HG03354 (cell line): Measurements from ENCODE around the gene SLC9A4.

Source experiments
- ATAC-seq: cut with Tn5 transposase; IDR thresholded peaks from one replicate; pipeline ENCODE4 v1.9.1; 2021; ENCODE audit warnings: mild to moderate bottlenecking; ENCODE audit not compliant: unreplicated experiment, poor library complexity, severe bottlenecking

Gene SLC9A4

GRCh38 chr2:102473020-102473419, at the start of gene SLC9A4:
Gene SLC9A4, plus strand, starts transcription at chr2:102473226. Its CDS starts 534 bp downstream, at chr2:102473760.
- peak; percentile 84 for ATAC-seq

- ATAC-seq, result no peak
Observed at GRCh38 chr2:102423368-102423767, 49.7 kb upstream of the SLC9A4 start.

- peak; percentile 94 for ATAC-seq
Observed at GRCh38 chr2:102424754-102425153, 48.3 kb upstream of the SLC9A4 start.

GRCh38 chr2:102425441-102426132, 47.4 kb upstream of the SLC9A4 start:
- no peak for ATAC-seq

GRCh38 chr2:102427249-102427648, 45.8 kb upstream of the SLC9A4 start:
- ATAC-seq, result no peak

- ATAC-seq, result no peak
Observed at GRCh38 chr2:102428573-102428972, 44.5 kb upstream of the SLC9A4 start.

GRCh38 chr2:102432386-102432785, 40.6 kb upstream of the SLC9A4 start:
- no peak for ATAC-seq

- ATAC-seq, result no peak
Observed at GRCh38 chr2:102433973-102434654, 38.9 kb upstream of the SLC9A4 start.

GRCh38 chr2:102434655-102435381, 38.2 kb upstream of the SLC9A4 start:
- peak; percentile 75 for ATAC-seq

- ATAC-seq, result no peak
Observed at GRCh38 chr2:102435741-102436140, 37.3 kb upstream of the SLC9A4 start.

GRCh38 chr2:102436323-102436722, 36.7 kb upstream of the SLC9A4 start:
- ATAC-seq, result no peak

GRCh38 chr2:102437122-102437521, 35.9 kb upstream of the SLC9A4 start:
- ATAC-seq, result no peak

GRCh38 chr2:102438111-102438510, 34.9 kb upstream of the SLC9A4 start:
- ATAC-seq, result no peak

GRCh38 chr2:102438578-102438977, 34.4 kb upstream of the SLC9A4 start:
- ATAC-seq, result no peak

GRCh38 chr2:102439065-102439695, 33.8 kb upstream of the SLC9A4 start:
- no peak for ATAC-seq

GRCh38 chr2:102442967-102443828, 29.8 kb upstream of the SLC9A4 start:
- ATAC-seq, result no peak

GRCh38 chr2:102444233-102444632, 28.8 kb upstream of the SLC9A4 start:
- ATAC-seq, result no peak

- no peak for ATAC-seq
Observed at GRCh38 chr2:102446936-102447335, 26.1 kb upstream of the SLC9A4 start.

GRCh38 chr2:102449370-102449974, 23.6 kb upstream of the SLC9A4 start:
- no peak for ATAC-seq
